Keratinocyte (primary cell): ENCODE measurements around the gene KIF21A. TPM values are rescaled to one million over a fixed set of nuclear protein-coding genes. Genes with fewer than 3 reads are reported as not detected.

Source experiments
- DNase-seq: peaks from one replicate; pipeline ENCODE4 v3.0.0-alpha.2; 2011; ENCODE audit warnings: low read depth, missing footprints, low spot score
- FAIRE-seq: peaks from 2 replicates; lab custom pipeline; 2011; peaks lifted over from hg19 to GRCh38; lab: Jason Lieb, UNC
- H2AFZ ChIP-seq: 2 replicates; pipeline ENCODE4 v1.6.0; 2012; ENCODE audit warnings: low read length, control low read depth, inconsistent platforms; ENCODE audit not compliant: control insufficient read depth
- H3K27ac ChIP-seq: 2 replicates; pipeline ENCODE4 v1.5.1; 2011; ENCODE audit warnings: low read length; ENCODE audit not compliant: control insufficient read depth, insufficient read depth
- H3K27me3 ChIP-seq: 3 replicates; pipeline ENCODE4 v1.6.0; 2011; ENCODE audit warnings: low read length; ENCODE audit not compliant: control insufficient read depth, insufficient read depth; ENCODE audit errors: extremely low read depth
- H3K36me3 ChIP-seq, 2 experiments: 2 replicates in 1 of 2; 3 replicates in 1 of 2; pipeline ENCODE4 v1.5.1; 2011; ENCODE audit warnings: low read length in 2 of 2, mild to moderate bottlenecking in 1 of 2; ENCODE audit not compliant: control insufficient read depth in 2 of 2, insufficient read depth in 2 of 2; ENCODE audit errors: extremely low read depth in 1 of 2
- H3K4me1 ChIP-seq: 3 replicates; pipeline ENCODE4 v1.5.1; 2011; ENCODE audit warnings: low read length; ENCODE audit not compliant: control insufficient read depth, insufficient read depth; ENCODE audit errors: extremely low read depth
- H3K4me2 ChIP-seq: 3 replicates; pipeline ENCODE4 v1.6.0; 2011; ENCODE audit warnings: low read depth, low read length; ENCODE audit not compliant: control insufficient read depth, insufficient read depth; ENCODE audit errors: extremely low read depth
- H3K4me3 ChIP-seq, 3 experiments: fragments of 200-600 bp in 1 of 3; sonication (generic) in 1 of 3; 2 replicates in 2 of 3; 3 replicates in 1 of 3; pipeline ENCODE4 v1.5.1; 2011 to 2016; ENCODE audit warnings: low read length in 3 of 3, mild to moderate bottlenecking in 3 of 3, control low read depth in 2 of 3, inconsistent platforms in 1 of 3, low read depth in 1 of 3, mixed read lengths in 1 of 3, mixed run types in 1 of 3, moderate library complexity in 1 of 3; ENCODE audit not compliant: control insufficient read depth in 2 of 3, insufficient read depth in 2 of 3; ENCODE audit errors: extremely low read depth in 1 of 3
- H3K79me2 ChIP-seq: 2 replicates; pipeline ENCODE4 v1.6.0; 2012; ENCODE audit warnings: low read length; ENCODE audit not compliant: control insufficient read depth, insufficient read depth
- H3K9ac ChIP-seq: 3 replicates; pipeline ENCODE4 v1.6.0; 2011; ENCODE audit warnings: low read length; ENCODE audit not compliant: control insufficient read depth, insufficient read depth; ENCODE audit errors: extremely low read depth
- H3K9me1 ChIP-seq: 3 replicates; pipeline ENCODE4 v1.6.0; 2011; ENCODE audit warnings: low read length; ENCODE audit not compliant: control insufficient read depth, insufficient read depth; ENCODE audit errors: extremely low read depth
- H3K9me3 ChIP-seq: 2 replicates; pipeline ENCODE4 v1.5.1; 2012; ENCODE audit warnings: low read depth, low read length; ENCODE audit not compliant: control insufficient read depth
- H4K20me1 ChIP-seq: 3 replicates; pipeline ENCODE4 v1.6.0; 2011; ENCODE audit warnings: low read length; ENCODE audit not compliant: control insufficient read depth, insufficient read depth; ENCODE audit errors: extremely low read depth
- EZH2 ChIP-seq: IDR thresholded peaks from one replicate; pipeline ENCODE4 v1.6.1; 2012; ENCODE audit warnings: inconsistent platforms, mild to moderate bottlenecking, low read length, moderate library complexity
- dilution Hi-C: fragments of 300-500 bp; cut with MboI; formaldehyde crosslinking; loops from one replicate; pipeline ENCODE4 v1.7.0; 2020; ENCODE audit warnings: low sequenced_read_pairs; ENCODE audit not compliant: extremely low pct_ligation_motif_present
- polyA plus RNA-seq, 5 experiments: library from polyadenylated mRNA; depleted of rRNA in 3 of 5; stranded (reverse) in 3 of 5; stranded (forward) in 1 of 5; unstranded in 1 of 5; fragments of >200 nt; gene quantifications; 1 replicate in 1 of 5; 2 replicates in 3 of 5; 3 replicates in 1 of 5; pipeline versions ENCODE4 v1.2.1 to v1.2.3, GENCODE V29; 2011 to 2012; ENCODE audit warnings: missing spikeins in 2 of 5, low read depth in 1 of 5, low replicate concordance in 1 of 5
- TF ChIP-seq, protein P1 (sequence below), 3 experiments: IDR thresholded peaks in 1 of 3; conservative IDR thresholded peaks in 1 of 3; optimal IDR thresholded peaks in 1 of 3; 2 replicates in 2 of 3; 3 replicates in 1 of 3; pipeline versions ENCODE3 to v1.5.1; 2011; ENCODE audit warnings: low read length in 3 of 3, mild to moderate bottlenecking in 3 of 3, moderate library complexity in 2 of 3, control low read depth in 1 of 3, inconsistent platforms in 1 of 3; ENCODE audit not compliant: insufficient read depth in 2 of 3; ENCODE audit errors: extremely low read depth in 1 of 3

The KIF21A gene
- polyA plus RNA-seq, 1 donor (not counting 4 experiments of a cell fraction or from before 2014, with no cell fraction given): 27.5 TPM

DNA sequence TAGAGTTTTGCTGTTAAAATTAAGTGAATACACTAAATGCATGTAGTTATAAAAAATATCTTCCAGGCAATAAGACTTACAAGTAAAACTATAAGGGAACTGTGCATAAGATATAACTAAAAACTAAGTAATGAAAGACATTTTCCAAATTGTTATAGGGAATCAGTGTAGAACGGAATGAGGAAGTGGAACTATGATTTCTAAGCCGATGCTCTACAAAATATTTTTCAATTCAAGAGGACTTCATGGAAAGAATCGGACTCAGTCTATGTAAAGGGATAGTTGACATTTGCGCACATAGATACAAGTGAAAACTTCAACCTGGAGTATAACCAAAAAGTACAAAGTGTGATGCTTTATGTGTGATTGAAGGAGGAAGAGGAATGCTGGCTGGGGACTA is 40.1 kb upstream of the KIF21A start:
- Histone ChIP-seq H3K9me1 (no peaks in the 10 kb centered on the region), H3K27me3 (no peaks in the 10 kb centered on the region), H3K27ac (no peak overlapping the region), H2AFZ (no peak overlapping the region), H3K4me3 (no peak overlapping the region), H3K9ac (no peak overlapping the region), H3K36me3 (no peaks in the 10 kb centered on the region), H4K20me1 (no peaks in the 10 kb centered on the region), H3K4me1 (no peaks in the 10 kb centered on the region), H3K9me3 (no peaks in the 10 kb centered on the region), H3K4me2 (no peak overlapping the region), H3K79me2 (no peaks in the 10 kb centered on the region)
- no peak for TF ChIP-seq EZH2
- TF ChIP-seq, protein P1, sequence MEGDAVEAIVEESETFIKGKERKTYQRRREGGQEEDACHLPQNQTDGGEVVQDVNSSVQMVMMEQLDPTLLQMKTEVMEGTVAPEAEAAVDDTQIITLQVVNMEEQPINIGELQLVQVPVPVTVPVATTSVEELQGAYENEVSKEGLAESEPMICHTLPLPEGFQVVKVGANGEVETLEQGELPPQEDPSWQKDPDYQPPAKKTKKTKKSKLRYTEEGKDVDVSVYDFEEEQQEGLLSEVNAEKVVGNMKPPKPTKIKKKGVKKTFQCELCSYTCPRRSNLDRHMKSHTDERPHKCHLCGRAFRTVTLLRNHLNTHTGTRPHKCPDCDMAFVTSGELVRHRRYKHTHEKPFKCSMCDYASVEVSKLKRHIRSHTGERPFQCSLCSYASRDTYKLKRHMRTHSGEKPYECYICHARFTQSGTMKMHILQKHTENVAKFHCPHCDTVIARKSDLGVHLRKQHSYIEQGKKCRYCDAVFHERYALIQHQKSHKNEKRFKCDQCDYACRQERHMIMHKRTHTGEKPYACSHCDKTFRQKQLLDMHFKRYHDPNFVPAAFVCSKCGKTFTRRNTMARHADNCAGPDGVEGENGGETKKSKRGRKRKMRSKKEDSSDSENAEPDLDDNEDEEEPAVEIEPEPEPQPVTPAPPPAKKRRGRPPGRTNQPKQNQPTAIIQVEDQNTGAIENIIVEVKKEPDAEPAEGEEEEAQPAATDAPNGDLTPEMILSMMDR (optimal IDR thresholded peaks at IDR 0.05 in 1 of 3, IDR thresholded peaks at IDR 0.05 in 1 of 3, conservative IDR thresholded peaks at IDR 0.05 in 1 of 3; ENCODE audit: extremely low read depth in 1 of 3, insufficient read depth in 2 of 3, low read length in 3 of 3): no peak
- dilution Hi-C loops: no loop called here
- no peak for FAIRE-seq
- DNase-seq: no peak

DNA sequence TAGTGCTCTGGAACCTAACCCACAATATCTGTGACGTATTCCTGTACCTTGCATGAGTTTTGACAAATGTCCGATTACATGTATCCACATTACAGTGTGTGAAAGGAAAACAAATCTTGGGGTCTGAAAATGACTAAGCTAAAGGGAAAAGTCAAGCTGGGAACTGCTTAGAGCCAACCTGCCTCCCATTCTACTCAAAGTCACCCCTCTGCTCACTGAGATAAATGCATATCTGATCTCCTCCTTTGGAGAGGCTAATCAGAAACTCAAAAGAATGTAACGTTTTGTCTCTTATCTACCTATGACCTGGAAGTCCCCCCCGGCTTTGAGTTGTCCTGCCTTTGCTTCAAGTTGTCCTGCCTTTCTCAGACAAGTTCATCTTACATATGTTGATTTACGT is 34.0 kb upstream of the KIF21A start:
- Histone ChIP-seq H3K79me2 (no peaks in the 10 kb centered on the region), H3K4me3 (no peak overlapping the region), H3K9me3 (no peaks in the 10 kb centered on the region), H3K27me3 (no peaks in the 10 kb centered on the region), H3K36me3 (no peaks in the 10 kb centered on the region), H3K27ac (no peak overlapping the region), H3K4me2 (no peak overlapping the region), H2AFZ (no peak overlapping the region), H4K20me1 (no peaks in the 10 kb centered on the region), H3K9me1 (no peaks in the 10 kb centered on the region), H3K4me1 (no peaks in the 10 kb centered on the region), H3K9ac (no peak overlapping the region)
- dilution Hi-C loops: no loop called here
- DNase-seq (no peak), FAIRE-seq (no peak)
- TF ChIP-seq, protein P1 (optimal IDR thresholded peaks at IDR 0.05 in 1 of 3, IDR thresholded peaks at IDR 0.05 in 1 of 3, conservative IDR thresholded peaks at IDR 0.05 in 1 of 3; ENCODE audit: extremely low read depth in 1 of 3, insufficient read depth in 2 of 3, low read length in 3 of 3): no peak
- no peak for TF ChIP-seq EZH2
